ENCODE measurements around the gene OR6M1.

OR6M1 gene, protein sequence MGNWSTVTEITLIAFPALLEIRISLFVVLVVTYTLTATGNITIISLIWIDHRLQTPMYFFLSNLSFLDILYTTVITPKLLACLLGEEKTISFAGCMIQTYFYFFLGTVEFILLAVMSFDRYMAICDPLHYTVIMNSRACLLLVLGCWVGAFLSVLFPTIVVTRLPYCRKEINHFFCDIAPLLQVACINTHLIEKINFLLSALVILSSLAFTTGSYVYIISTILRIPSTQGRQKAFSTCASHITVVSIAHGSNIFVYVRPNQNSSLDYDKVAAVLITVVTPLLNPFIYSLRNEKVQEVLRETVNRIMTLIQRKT

GRCh38 chr11:123806249-123806648, at the start of gene OR6M1:
Gene OR6M1, minus strand, starts transcription at chr11:123806349. Its CDS starts 0 bp downstream, at chr11:123806349.
- no peak for DNase-seq (ENCODE audit: low spot score)

- no peak for DNase-seq (ENCODE audit: low spot score)
Observed at GRCh38 chr11:123853038-123853437, 46.9 kb upstream of the OR6M1 start.

- DNase-seq (ENCODE audit: low spot score) = no peak
Observed at GRCh38 chr11:123852321-123852720, 46.2 kb upstream of the OR6M1 start.

DNA sequence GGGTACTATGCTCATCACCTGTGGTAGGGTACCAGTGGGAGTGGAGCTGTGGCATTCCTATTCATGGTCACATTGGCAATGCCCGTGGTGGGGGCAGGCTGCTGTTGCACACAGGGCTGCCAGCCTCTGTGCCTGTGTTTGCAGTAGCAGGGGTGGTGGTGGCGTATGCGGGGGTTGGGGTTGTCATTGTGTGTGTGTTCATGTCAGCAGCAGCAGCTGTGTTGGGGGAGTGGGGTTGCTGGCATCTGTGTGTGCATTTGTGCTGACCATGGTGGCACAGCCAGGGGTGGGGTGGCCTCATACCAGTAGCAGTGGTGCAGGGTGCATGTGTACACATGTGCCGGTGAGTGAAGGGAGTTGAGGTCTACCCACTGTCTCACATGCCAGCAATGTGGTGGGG, 45.0 kb upstream of the OR6M1 start:
- DNase-seq (ENCODE audit: low spot score) = no peak

DNA sequence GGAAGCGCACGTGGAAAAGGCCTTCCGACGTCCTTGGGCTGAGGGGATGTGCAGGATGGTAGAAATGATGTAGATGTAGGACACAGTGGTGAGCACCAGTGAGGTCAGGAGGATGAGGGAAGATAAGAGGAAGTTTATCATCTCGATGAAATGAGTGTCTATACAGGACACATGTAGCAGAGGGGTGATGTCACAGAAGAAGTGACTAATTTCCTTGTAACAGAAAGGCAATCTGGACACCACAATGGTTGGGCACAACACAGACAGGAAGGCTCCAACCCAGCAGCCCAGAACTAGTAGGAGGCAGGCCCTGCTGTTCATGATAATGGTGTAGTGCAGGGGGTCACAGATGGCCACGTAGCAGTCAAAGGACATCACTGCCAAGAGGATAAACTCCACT, 35.0 kb upstream of the OR6M1 start:
- no peak for DNase-seq (ENCODE audit: low spot score)

DNA sequence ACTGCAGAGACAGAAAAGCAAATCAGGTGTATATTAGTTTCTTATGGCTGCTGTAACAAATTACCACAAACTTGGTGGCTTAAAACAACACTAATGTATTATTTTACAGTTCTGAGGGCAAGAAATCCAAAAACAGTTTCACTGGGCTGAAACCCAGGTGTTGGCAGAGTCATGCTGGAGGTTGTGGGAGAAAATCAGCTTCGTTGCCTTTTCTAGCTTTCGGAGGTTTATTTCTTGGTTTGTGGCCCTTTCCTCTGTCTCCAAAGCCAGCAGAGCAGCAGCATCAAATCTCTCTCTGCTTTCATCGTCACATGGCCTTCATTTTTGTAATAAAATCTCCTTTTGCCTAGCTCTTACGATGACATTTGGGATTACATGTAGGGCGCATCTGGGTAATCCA, 33.0 kb upstream of the OR6M1 start:
- DNase-seq (ENCODE audit: low spot score) = no peak

GRCh38 chr11:123838659-123839058, 32.5 kb upstream of the OR6M1 start:
- DNase-seq (ENCODE audit: low spot score) = no peak

DNA sequence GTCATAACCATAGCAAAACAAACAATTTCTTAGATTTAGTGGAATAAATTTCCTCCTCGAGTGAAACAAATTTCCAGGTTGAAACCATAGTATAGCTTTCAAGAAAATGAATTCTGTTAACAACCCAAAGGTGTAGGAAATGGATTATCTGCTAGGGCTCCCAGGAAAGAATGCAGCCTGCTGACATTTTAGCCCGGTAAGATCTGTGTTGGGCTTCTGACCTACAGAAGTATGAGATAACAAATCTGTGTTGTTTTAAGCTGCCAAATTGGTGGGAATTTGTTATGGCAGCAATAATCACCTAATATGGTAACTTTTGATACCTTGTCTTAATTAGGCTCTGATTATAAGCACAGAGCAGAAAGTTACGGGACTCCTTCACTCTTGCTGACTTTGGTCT, 32.0 kb upstream of the OR6M1 start:
- DNase-seq (ENCODE audit: low spot score) = no peak

- no peak for DNase-seq (ENCODE audit: low spot score)
Observed at GRCh38 chr11:123833095-123833494, 26.9 kb upstream of the OR6M1 start.

DNA sequence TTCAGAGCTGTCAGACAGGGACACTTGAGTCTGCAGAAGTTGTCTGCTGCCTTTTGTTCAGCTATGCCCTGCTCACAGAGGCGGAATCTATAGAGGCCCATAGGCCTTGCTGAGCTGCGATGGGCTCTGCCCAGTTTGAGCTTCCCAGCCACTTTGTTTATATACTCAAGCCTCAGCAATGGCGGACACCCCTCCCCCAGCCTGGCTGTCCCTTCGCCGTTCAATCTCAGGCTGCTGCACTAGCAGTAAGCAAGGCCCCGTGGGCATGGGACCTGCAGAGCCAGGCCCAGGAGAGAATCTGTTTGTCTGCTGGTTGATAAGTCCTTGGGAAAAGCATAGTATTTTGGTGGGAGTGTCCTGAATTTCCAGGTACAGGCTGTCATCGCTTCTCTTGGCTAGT, 23.6 kb upstream of the OR6M1 start:
- no peak for DNase-seq (ENCODE audit: low spot score)

GRCh38 chr11:123822599-123822998, 16.4 kb upstream of the OR6M1 start:
- no peak for DNase-seq (ENCODE audit: low spot score)

DNA sequence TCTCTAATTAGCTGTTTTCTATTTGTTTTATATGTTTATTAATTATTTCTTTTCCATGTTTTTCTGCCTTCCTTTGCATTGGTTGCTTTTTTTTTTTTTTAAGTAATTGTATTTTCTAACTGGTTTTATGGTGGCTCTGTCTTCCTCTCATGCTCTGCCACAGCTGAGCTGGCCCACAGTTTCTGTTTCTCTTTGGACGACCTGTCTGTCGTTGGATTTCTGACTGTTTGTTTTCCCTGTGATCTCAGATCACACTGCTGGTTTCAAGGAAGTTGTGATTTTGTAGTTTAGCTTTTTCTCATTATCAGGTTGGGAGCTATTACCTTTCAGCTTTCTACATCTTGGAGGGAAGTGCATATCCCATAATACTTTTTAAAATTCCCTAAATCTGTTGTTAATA, 15.9 kb upstream of the OR6M1 start:
- no peak for DNase-seq (ENCODE audit: low spot score)

DNA sequence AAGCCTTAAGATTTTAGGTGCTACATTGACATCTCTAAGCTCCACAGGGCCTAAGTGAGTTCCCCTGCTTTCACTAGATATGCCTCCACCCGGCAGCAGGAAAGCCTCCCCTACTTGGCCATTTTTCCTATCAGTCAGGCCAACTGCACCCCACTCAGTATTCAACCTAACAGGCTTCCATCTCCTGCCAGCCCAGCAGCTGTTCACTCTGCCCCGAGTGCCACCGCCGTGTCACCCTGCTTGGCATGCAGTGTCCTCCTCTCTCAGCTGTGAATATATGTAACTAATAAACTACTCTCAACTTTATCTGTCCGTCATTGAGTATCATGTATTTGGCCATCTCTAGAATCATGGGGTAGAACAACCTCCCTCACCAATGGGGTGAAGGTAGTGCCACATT, 9.0 kb upstream of the OR6M1 start:
- no peak for DNase-seq (ENCODE audit: low spot score)

GRCh38 chr11:123801765-123802164, 4.4 kb downstream of the OR6M1 start:
- DNase-seq (ENCODE audit: low spot score) = no peak

- DNase-seq (ENCODE audit: low spot score) = no peak
Observed at GRCh38 chr11:123800036-123800435, 6.1 kb downstream of the OR6M1 start.

GRCh38 chr11:123799438-123799837, 6.7 kb downstream of the OR6M1 start:
- DNase-seq (ENCODE audit: low spot score) = no peak

GRCh38 chr11:123798513-123799252, 7.5 kb downstream of the OR6M1 start:
- DNase-seq (ENCODE audit: low spot score) = no peak

- DNase-seq (ENCODE audit: low spot score) = no peak
Observed at GRCh38 chr11:123798079-123798478, 8.1 kb downstream of the OR6M1 start.

DNA sequence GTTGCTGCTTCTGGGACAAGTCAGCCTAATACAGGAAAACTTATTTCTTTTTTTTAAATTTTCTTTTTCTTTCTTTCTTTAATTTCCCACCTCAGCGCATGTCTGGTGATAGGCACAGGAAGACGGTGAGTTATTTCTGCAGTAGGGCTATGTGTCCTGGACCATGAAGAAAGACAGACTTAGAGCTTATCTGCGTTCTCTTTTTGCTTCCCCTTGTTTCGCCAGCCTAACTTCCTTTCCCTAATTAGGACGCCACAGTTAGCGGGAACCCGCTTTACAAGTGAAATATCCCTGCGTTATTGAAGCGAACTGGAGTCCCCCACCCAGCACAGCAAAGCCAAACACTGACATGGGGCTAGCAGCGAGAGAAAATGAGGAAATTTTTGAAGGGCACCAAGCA, 8.6 kb downstream of the OR6M1 start:
- no peak for DNase-seq (ENCODE audit: low spot score)

DNA sequence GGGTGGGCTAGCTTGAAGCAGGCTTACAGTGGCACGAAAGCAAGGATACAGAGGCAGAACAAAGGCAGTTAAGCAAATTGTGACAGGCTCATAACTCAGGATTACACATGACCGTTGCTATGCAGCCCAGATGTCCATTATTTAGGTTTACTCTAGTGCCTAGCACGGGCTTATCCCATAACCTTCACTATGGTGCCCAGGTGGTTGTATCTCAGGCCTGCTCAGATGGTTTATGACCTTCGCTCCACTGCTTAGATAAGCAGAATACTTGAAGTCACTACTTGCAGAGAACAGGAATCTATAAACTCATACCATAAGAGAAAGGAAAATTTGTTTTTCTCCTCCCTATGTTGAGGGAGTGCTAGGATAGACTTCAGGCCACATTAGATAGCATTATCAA, 9.0 kb downstream of the OR6M1 start:
- no peak for DNase-seq (ENCODE audit: low spot score)

- no peak for DNase-seq (ENCODE audit: low spot score)
Observed at GRCh38 chr11:123796226-123796625, 9.9 kb downstream of the OR6M1 start.

DNA sequence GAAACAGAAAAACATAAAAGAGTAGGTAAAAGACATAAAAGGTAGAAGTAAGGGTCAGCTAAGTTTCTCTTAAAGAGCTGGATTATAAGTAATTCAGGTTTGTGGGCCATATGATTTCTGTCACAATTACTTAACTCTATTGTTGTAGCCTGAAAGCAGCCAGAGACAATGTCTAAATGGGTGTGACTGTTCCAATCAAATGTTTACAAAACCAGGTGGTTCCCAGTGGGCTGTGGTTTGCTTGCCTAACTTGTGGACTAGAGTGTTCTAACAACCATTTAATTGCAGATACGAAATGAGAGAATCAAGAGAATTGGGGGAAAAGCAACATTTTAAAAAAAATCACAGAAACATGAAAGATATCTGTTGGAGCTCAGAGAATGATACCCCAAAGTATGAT, 22.6 kb downstream of the OR6M1 start:
- no peak for DNase-seq (ENCODE audit: low spot score)

- DNase-seq (ENCODE audit: low spot score) = no peak
Observed at GRCh38 chr11:123778511-123778910, 27.6 kb downstream of the OR6M1 start.

All from cerebellar cortex (tissue), 1 donor.